ENCODE data around the gene TTLL7. TPM values are rescaled to one million over a fixed set of nuclear protein-coding genes. Genes with fewer than 3 reads are reported as not detected.
A peak's percentile ranks its signal among the peaks of the same experiment; 100 is the strongest.
"Not testable (repeated sequence)": the region's sequence is repeated elsewhere in the genome, so short reads cannot be mapped to it uniquely, and the experiment has no call there.

The TTLL7 gene
- total and polyA plus RNA-seq, 5 donors: 7.4 to 27.9 (median 23.8) TPM

- no peaks in the 10 kb centered on the region for H3K27me3 ChIP-seq (ENCODE audit: control insufficient read depth, insufficient read depth)
- no peaks in the 10 kb centered on the region for H3K9me3 ChIP-seq (ENCODE audit: control insufficient read depth, low read length)
- 26% methylated on average over 1 of the region's 1 CpG for WGBS
- intact Hi-C loops (cut with DNase I): no loop called here
- H3K4me3 ChIP-seq (ENCODE audit: low read length): no peak overlapping the region
- H3K27ac ChIP-seq (ENCODE audit: low read length): no peak overlapping the region
- DNase-seq (no peak), ATAC-seq (no peak)
- H3K4me1 ChIP-seq (ENCODE audit: control insufficient read depth, insufficient read depth, low read length): no peaks in the 10 kb centered on the region
These were observed 2.3 kb downstream of the TTLL7 start for GRCh38 chr1:83996621-83997020.

- H3K27ac ChIP-seq (ENCODE audit: low read length): no peak overlapping the region
- H3K9me3 ChIP-seq (ENCODE audit: control insufficient read depth, low read length): no peaks in the 10 kb centered on the region
- no peak overlapping the region for H3K4me3 ChIP-seq (ENCODE audit: low read length)
- ATAC-seq: no peak
- intact Hi-C loops (cut with DNase I): no loop called here
- no peak for DNase-seq
- H3K27me3 ChIP-seq (ENCODE audit: control insufficient read depth, insufficient read depth): no peaks in the 10 kb centered on the region
- no peaks in the 10 kb centered on the region for H3K4me1 ChIP-seq (ENCODE audit: control insufficient read depth, insufficient read depth, low read length)
- WGBS: 52% methylated on average over 2 of the region's 2 CpGs
These were observed 2.7 kb downstream of the TTLL7 start for GRCh38 chr1:83996191-83996590.

- intact Hi-C loops (cut with DNase I): no loop called here
- ATAC-seq: no peak
These were observed 3.3 kb downstream of the TTLL7 start for GRCh38 chr1:83995649-83996048.

GRCh38 chr1:83994111-83994510 is 4.8 kb downstream of the TTLL7 start:
- no peaks in the 10 kb centered on the region for H3K9me3 ChIP-seq (ENCODE audit: control insufficient read depth, low read length)
- no peak overlapping the region for H3K4me3 ChIP-seq (ENCODE audit: low read length)
- ATAC-seq: no peak
- no peak for DNase-seq
- no peaks in the 10 kb centered on the region for H3K27me3 ChIP-seq (ENCODE audit: control insufficient read depth, insufficient read depth)
- 79% methylated on average over 1 of the region's 1 CpG for WGBS
- H3K4me1 ChIP-seq (ENCODE audit: control insufficient read depth, insufficient read depth, low read length): no peaks in the 10 kb centered on the region
- intact Hi-C loops (cut with DNase I): no loop called here
- no peak overlapping the region for H3K27ac ChIP-seq (ENCODE audit: low read length)

More at GRCh38 chr1:83995649-83996048, 3.3 kb downstream of the TTLL7 start:
- Histone ChIP-seq H3K4me3 (ENCODE audit: low read length) (no peak overlapping the region), H3K27me3 (ENCODE audit: control insufficient read depth, insufficient read depth) (no peaks in the 10 kb centered on the region), H3K9me3 (ENCODE audit: control insufficient read depth, low read length) (no peaks in the 10 kb centered on the region), H3K4me1 (ENCODE audit: control insufficient read depth, insufficient read depth, low read length) (no peaks in the 10 kb centered on the region), H3K27ac (ENCODE audit: low read length) (no peak overlapping the region)
- WGBS: 90% methylated on average over 1 of the region's 1 CpG
- no peak for DNase-seq

- H3K9me3 ChIP-seq (ENCODE audit: control insufficient read depth, low read length): no peaks in the 10 kb centered on the region
- no peak overlapping the region for H3K27ac ChIP-seq (ENCODE audit: low read length)
- no peaks in the 10 kb centered on the region for H3K27me3 ChIP-seq (ENCODE audit: control insufficient read depth, insufficient read depth)
- 92% methylated on average over 2 of the region's 2 CpGs for WGBS
- no peak for ATAC-seq
- no peak overlapping the region for H3K4me3 ChIP-seq (ENCODE audit: low read length)
- DNase-seq: no peak
- H3K4me1 ChIP-seq (ENCODE audit: control insufficient read depth, insufficient read depth, low read length): no peaks in the 10 kb centered on the region
- intact Hi-C loops (cut with DNase I): no loop called here
These were observed 8.2 kb downstream of the TTLL7 start for GRCh38 chr1:83990734-83991133.

- intact Hi-C loops (cut with DNase I): no loop called here
- Histone ChIP-seq H3K4me1 (ENCODE audit: control insufficient read depth, insufficient read depth, low read length) (peaks cover 2% of the 10 kb centered on the region), H3K4me3 (ENCODE audit: low read length) (no peak overlapping the region), H3K9me3 (ENCODE audit: control insufficient read depth, low read length) (no peaks in the 10 kb centered on the region), H3K27ac (ENCODE audit: low read length) (no peak overlapping the region), H3K27me3 (ENCODE audit: control insufficient read depth, insufficient read depth) (no peaks in the 10 kb centered on the region)
- ATAC-seq: no peak
- no peak for DNase-seq
- WGBS: 93% methylated on average over 3 of the region's 3 CpGs
These were observed 13.9 kb downstream of the TTLL7 start for GRCh38 chr1:83985048-83985447.

- not testable (repeated sequence) for H3K9me3 ChIP-seq (ENCODE audit: control insufficient read depth, low read length); ATAC-seq
- 96% methylated on average over 1 of the region's 1 CpG for WGBS
These were observed 15.0 kb downstream of the TTLL7 start for GRCh38 chr1:83983918-83984317.

GRCh38 chr1:83978056-83978455 is 20.9 kb downstream of the TTLL7 start:
- Histone ChIP-seq H3K4me1 (ENCODE audit: control insufficient read depth, insufficient read depth, low read length) (no peaks in the 10 kb centered on the region), H3K9me3 (ENCODE audit: control insufficient read depth, low read length) (no peaks in the 10 kb centered on the region), H3K27me3 (ENCODE audit: control insufficient read depth, insufficient read depth) (no peaks in the 10 kb centered on the region), H3K4me3 (ENCODE audit: low read length) (no peak overlapping the region), H3K27ac (ENCODE audit: low read length) (no peak overlapping the region)
- no peak for DNase-seq
- WGBS: 86% methylated on average over 1 of the region's 1 CpG
- intact Hi-C loops (cut with DNase I): no loop called here
- ATAC-seq: no peak

More at GRCh38 chr1:83983918-83984317, 15.0 kb downstream of the TTLL7 start:
- H3K27ac ChIP-seq (ENCODE audit: low read length); intact Hi-C loops (cut with DNase I); H3K4me1 ChIP-seq (ENCODE audit: control insufficient read depth, insufficient read depth, low read length); H3K4me3 ChIP-seq (ENCODE audit: low read length); H3K27me3 ChIP-seq (ENCODE audit: control insufficient read depth, insufficient read depth); DNase-seq: not testable (repeated sequence)

GRCh38 chr1:83976920-83977319 is 22.0 kb downstream of the TTLL7 start:
- intact Hi-C loops (cut with DNase I): no loop called here
- DNase-seq (no peak), ATAC-seq (no peak)
- no peaks in the 10 kb centered on the region for H3K4me1 ChIP-seq (ENCODE audit: control insufficient read depth, insufficient read depth, low read length)
- H3K4me3 ChIP-seq (ENCODE audit: low read length): no peak overlapping the region
- H3K27ac ChIP-seq (ENCODE audit: low read length): no peak overlapping the region
- no peaks in the 10 kb centered on the region for H3K27me3 ChIP-seq (ENCODE audit: control insufficient read depth, insufficient read depth)
- H3K9me3 ChIP-seq (ENCODE audit: control insufficient read depth, low read length): no peaks in the 10 kb centered on the region
- WGBS: 94% methylated on average over 4 of the region's 4 CpGs

- peak in 1 of 2 donors; percentile 50 for ATAC-seq
- Histone ChIP-seq H3K9me3 (ENCODE audit: control insufficient read depth, low read length) (no peaks in the 10 kb centered on the region), H3K4me1 (ENCODE audit: control insufficient read depth, insufficient read depth, low read length) (no peaks in the 10 kb centered on the region), H3K4me3 (ENCODE audit: low read length) (no peak overlapping the region), H3K27me3 (ENCODE audit: control insufficient read depth, insufficient read depth) (no peaks in the 10 kb centered on the region), H3K27ac (ENCODE audit: low read length) (no peak overlapping the region)
- WGBS: 42% methylated on average over 1 of the region's 1 CpG
- DNase-seq: no peak
- intact Hi-C loops (cut with DNase I): no loop called here
These were observed 28.1 kb downstream of the TTLL7 start for GRCh38 chr1:83970802-83971201.

- DNase-seq: no peak
- no peak for ATAC-seq
- no peaks in the 10 kb centered on the region for H3K9me3 ChIP-seq (ENCODE audit: control insufficient read depth, low read length)
- intact Hi-C loops (cut with DNase I): no loop called here
- H3K4me3 ChIP-seq (ENCODE audit: low read length): no peak overlapping the region
- H3K27ac ChIP-seq (ENCODE audit: low read length): no peak overlapping the region
- H3K27me3 ChIP-seq (ENCODE audit: control insufficient read depth, insufficient read depth): no peaks in the 10 kb centered on the region
- no peaks in the 10 kb centered on the region for H3K4me1 ChIP-seq (ENCODE audit: control insufficient read depth, insufficient read depth, low read length)
These were observed 28.8 kb downstream of the TTLL7 start for GRCh38 chr1:83970114-83970513.

- H3K27me3 ChIP-seq (ENCODE audit: control insufficient read depth, insufficient read depth): no peaks in the 10 kb centered on the region
- no peaks in the 10 kb centered on the region for H3K9me3 ChIP-seq (ENCODE audit: control insufficient read depth, low read length)
- H3K4me3 ChIP-seq (ENCODE audit: low read length): no peak overlapping the region
- no peak for DNase-seq
- no peak overlapping the region for H3K27ac ChIP-seq (ENCODE audit: low read length)
- 69% methylated on average over 1 of the region's 1 CpG for WGBS
- no peaks in the 10 kb centered on the region for H3K4me1 ChIP-seq (ENCODE audit: control insufficient read depth, insufficient read depth, low read length)
- intact Hi-C loops (cut with DNase I): no loop called here
- no peak for ATAC-seq
These were observed 31.6 kb downstream of the TTLL7 start for GRCh38 chr1:83967336-83967735.
